ENCODE measurements around the gene BMERB1.

Gene BMERB1

GRCh38 chr16:15617901-15618300 is 183.5 kb downstream of the BMERB1 start:
- no peak for DNase-seq

GRCh38 chr16:15618392-15618791 is 184.0 kb downstream of the BMERB1 start:
- DNase-seq: no peak

- DNase-seq: no peak
Measured at GRCh38 chr16:15620611-15621195, 186.3 kb downstream of the BMERB1 start.

- DNase-seq: no peak
Measured at GRCh38 chr16:15621456-15621855, 187.1 kb downstream of the BMERB1 start.

GRCh38 chr16:15621889-15622288 is 187.5 kb downstream of the BMERB1 start:
- DNase-seq: no peak

- DNase-seq: no peak
Measured at GRCh38 chr16:15631730-15632409, 197.5 kb downstream of the BMERB1 start.

- DNase-seq: no peak
Measured at GRCh38 chr16:15635926-15636325, 201.5 kb downstream of the BMERB1 start.

GRCh38 chr16:15636392-15636873 is 202.0 kb downstream of the BMERB1 start:
- no peak for DNase-seq

All from NCI-H187 (cell line).